ENCODE data around the gene TTC33.

DNA sequence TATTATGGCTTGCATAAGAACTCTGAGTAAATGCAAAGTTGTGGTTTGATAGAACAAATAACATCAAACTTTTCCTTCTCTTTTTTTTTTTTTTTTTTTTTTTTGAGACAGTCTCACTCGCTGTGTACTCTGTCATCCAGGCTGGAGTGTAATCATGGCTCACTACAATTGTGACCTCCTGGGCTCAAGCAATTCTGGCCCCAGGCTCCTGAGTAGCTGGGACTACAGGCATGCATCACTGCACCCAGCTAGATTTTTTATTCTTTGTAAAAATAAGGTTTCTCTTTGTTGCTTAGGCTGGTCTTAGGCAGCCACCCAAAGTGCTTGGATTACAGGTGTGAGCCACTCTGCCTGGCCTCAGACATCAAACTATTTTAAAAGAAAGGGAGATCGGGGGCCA is 95.0 kb downstream of the TTC33 start:
- TF ChIP-seq, protein P1, sequence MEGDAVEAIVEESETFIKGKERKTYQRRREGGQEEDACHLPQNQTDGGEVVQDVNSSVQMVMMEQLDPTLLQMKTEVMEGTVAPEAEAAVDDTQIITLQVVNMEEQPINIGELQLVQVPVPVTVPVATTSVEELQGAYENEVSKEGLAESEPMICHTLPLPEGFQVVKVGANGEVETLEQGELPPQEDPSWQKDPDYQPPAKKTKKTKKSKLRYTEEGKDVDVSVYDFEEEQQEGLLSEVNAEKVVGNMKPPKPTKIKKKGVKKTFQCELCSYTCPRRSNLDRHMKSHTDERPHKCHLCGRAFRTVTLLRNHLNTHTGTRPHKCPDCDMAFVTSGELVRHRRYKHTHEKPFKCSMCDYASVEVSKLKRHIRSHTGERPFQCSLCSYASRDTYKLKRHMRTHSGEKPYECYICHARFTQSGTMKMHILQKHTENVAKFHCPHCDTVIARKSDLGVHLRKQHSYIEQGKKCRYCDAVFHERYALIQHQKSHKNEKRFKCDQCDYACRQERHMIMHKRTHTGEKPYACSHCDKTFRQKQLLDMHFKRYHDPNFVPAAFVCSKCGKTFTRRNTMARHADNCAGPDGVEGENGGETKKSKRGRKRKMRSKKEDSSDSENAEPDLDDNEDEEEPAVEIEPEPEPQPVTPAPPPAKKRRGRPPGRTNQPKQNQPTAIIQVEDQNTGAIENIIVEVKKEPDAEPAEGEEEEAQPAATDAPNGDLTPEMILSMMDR (IDR thresholded peaks at IDR 0.05), result no peak
- no peak for TF ChIP-seq POLR2A (IDR thresholded peaks at IDR 0.05)
